ENCODE results near the gene SLC25A22.

- TF ChIP-seq CTCF (IDR thresholded peaks at IDR 0.05) = no peak
- TF ChIP-seq POLR2A (IDR thresholded peaks at IDR 0.05) = no peak
Measured at GRCh38 chr11:808427-809286, 10.6 kb upstream of the SLC25A22 start.
